Measurements from ENCODE around the gene PRRG1. TPM values are rescaled to one million over a fixed set of nuclear protein-coding genes. Genes with fewer than 3 reads are reported as not detected.
"Not testable (repeated sequence)": the region's sequence is repeated elsewhere in the genome, so short reads cannot be mapped to it uniquely, and the experiment has no call there.

PRRG1 gene
- total and polyA plus RNA-seq, 4 donors: 12.2 to 17.9 (median 16.1) TPM

- no peak for DNase-seq (ENCODE audit: low read depth in 4 of 6, low spot score in 6 of 6)
- Histone ChIP-seq H3K27me3 (ENCODE audit: control insufficient read depth, insufficient read depth, low read length) (no peaks in the 10 kb centered on the region), H3K4me3 (ENCODE audit: low read depth, low read length) (no peak overlapping the region), H3K9me3 (ENCODE audit: control insufficient read depth, insufficient read depth, low read length) (no peaks in the 10 kb centered on the region), H3K27ac (ENCODE audit: low read depth, low read length) (no peak overlapping the region), H3K4me1 (ENCODE audit: control insufficient read depth, insufficient read depth, low read length) (no peaks in the 10 kb centered on the region), H3K36me3 (ENCODE audit: control insufficient read depth, insufficient read depth, low read length) (no peaks in the 10 kb centered on the region)
- WGBS (ENCODE audit: insufficient coverage): no CpG with 5 or more reads among the region's 1 CpG
These were observed 104.7 kb downstream of the PRRG1 start for GRCh38 chrX:37453821-37454220.

- no peaks in the 10 kb centered on the region for H3K4me1 ChIP-seq (ENCODE audit: control insufficient read depth, insufficient read depth, low read length)
- no peak overlapping the region for H3K4me3 ChIP-seq (ENCODE audit: low read depth, low read length)
- H3K27ac ChIP-seq (ENCODE audit: low read depth, low read length): no peak overlapping the region
- H3K9me3 ChIP-seq (ENCODE audit: control insufficient read depth, insufficient read depth, low read length): no peaks in the 10 kb centered on the region
- H3K36me3 ChIP-seq (ENCODE audit: control insufficient read depth, insufficient read depth, low read length): no peaks in the 10 kb centered on the region
- DNase-seq (ENCODE audit: low read depth in 4 of 6, low spot score in 6 of 6): no peak
- H3K27me3 ChIP-seq (ENCODE audit: control insufficient read depth, insufficient read depth, low read length): no peaks in the 10 kb centered on the region
- 43% methylated on average over 1 of the region's 2 CpGs for WGBS (ENCODE audit: insufficient coverage)
These were observed 105.5 kb downstream of the PRRG1 start for GRCh38 chrX:37454537-37455285.

GRCh38 chrX:37455381-37455780 is 106.2 kb downstream of the PRRG1 start:
- H3K4me1 ChIP-seq (ENCODE audit: control insufficient read depth, insufficient read depth, low read length): no peaks in the 10 kb centered on the region
- no peak for DNase-seq (ENCODE audit: low read depth in 4 of 6, low spot score in 6 of 6)
- no peaks in the 10 kb centered on the region for H3K36me3 ChIP-seq (ENCODE audit: control insufficient read depth, insufficient read depth, low read length)
- H3K4me3 ChIP-seq (ENCODE audit: low read depth, low read length): no peak overlapping the region
- WGBS (ENCODE audit: insufficient coverage): no CpG with 5 or more reads among the region's 1 CpG
- no peaks in the 10 kb centered on the region for H3K27me3 ChIP-seq (ENCODE audit: control insufficient read depth, insufficient read depth, low read length)
- H3K9me3 ChIP-seq (ENCODE audit: control insufficient read depth, insufficient read depth, low read length): no peaks in the 10 kb centered on the region
- H3K27ac ChIP-seq (ENCODE audit: low read depth, low read length): no peak overlapping the region

GRCh38 chrX:37460285-37460684 is 111.1 kb downstream of the PRRG1 start:
- not testable (repeated sequence) for H3K4me1 ChIP-seq (ENCODE audit: control insufficient read depth, insufficient read depth, low read length); H3K9me3 ChIP-seq (ENCODE audit: control insufficient read depth, insufficient read depth, low read length); H3K36me3 ChIP-seq (ENCODE audit: control insufficient read depth, insufficient read depth, low read length); H3K4me3 ChIP-seq (ENCODE audit: low read depth, low read length); H3K27me3 ChIP-seq (ENCODE audit: control insufficient read depth, insufficient read depth, low read length); H3K27ac ChIP-seq (ENCODE audit: low read depth, low read length); DNase-seq (ENCODE audit: low read depth in 4 of 6, low spot score in 6 of 6)
- WGBS (ENCODE audit: insufficient coverage): 94% methylated on average over 5 of the region's 5 CpGs

- Histone ChIP-seq H3K4me3 (ENCODE audit: low read depth, low read length) (no peak overlapping the region), H3K9me3 (ENCODE audit: control insufficient read depth, insufficient read depth, low read length) (no peaks in the 10 kb centered on the region), H3K4me1 (ENCODE audit: control insufficient read depth, insufficient read depth, low read length) (no peaks in the 10 kb centered on the region), H3K27me3 (ENCODE audit: control insufficient read depth, insufficient read depth, low read length) (peaks cover 2% of the 10 kb centered on the region), H3K36me3 (ENCODE audit: control insufficient read depth, insufficient read depth, low read length) (no peaks in the 10 kb centered on the region), H3K27ac (ENCODE audit: low read depth, low read length) (no peak overlapping the region)
- no CpG with 5 or more reads among the region's 2 CpGs for WGBS (ENCODE audit: insufficient coverage)
- DNase-seq (ENCODE audit: low read depth in 4 of 6, low spot score in 6 of 6): no peak
These were observed 113.2 kb downstream of the PRRG1 start for GRCh38 chrX:37462346-37462745.

- H3K27me3 ChIP-seq (ENCODE audit: control insufficient read depth, insufficient read depth, low read length): peaks cover 3% of the 10 kb centered on the region
- no peaks in the 10 kb centered on the region for H3K9me3 ChIP-seq (ENCODE audit: control insufficient read depth, insufficient read depth, low read length)
- H3K36me3 ChIP-seq (ENCODE audit: control insufficient read depth, insufficient read depth, low read length): no peaks in the 10 kb centered on the region
- WGBS (ENCODE audit: insufficient coverage): 86% methylated on average over 1 of the region's 3 CpGs
- H3K4me1 ChIP-seq (ENCODE audit: control insufficient read depth, insufficient read depth, low read length): no peaks in the 10 kb centered on the region
- H3K4me3 ChIP-seq (ENCODE audit: low read depth, low read length): no peak overlapping the region
- no peak for DNase-seq (ENCODE audit: low read depth in 4 of 6, low spot score in 6 of 6)
- H3K27ac ChIP-seq (ENCODE audit: low read depth, low read length): no peak overlapping the region
These were observed 119.1 kb downstream of the PRRG1 start for GRCh38 chrX:37468124-37468739.

- H3K36me3 ChIP-seq (ENCODE audit: control insufficient read depth, insufficient read depth, low read length): no peaks in the 10 kb centered on the region
- H3K9me3 ChIP-seq (ENCODE audit: control insufficient read depth, insufficient read depth, low read length): no peaks in the 10 kb centered on the region
- no peak overlapping the region for H3K27ac ChIP-seq (ENCODE audit: low read depth, low read length)
- no peak overlapping the region for H3K4me3 ChIP-seq (ENCODE audit: low read depth, low read length)
- WGBS (ENCODE audit: insufficient coverage): no CpG with 5 or more reads among the region's 3 CpGs
- no peaks in the 10 kb centered on the region for H3K4me1 ChIP-seq (ENCODE audit: control insufficient read depth, insufficient read depth, low read length)
- no peak for DNase-seq (ENCODE audit: low read depth in 4 of 6, low spot score in 6 of 6)
- peaks cover 3% of the 10 kb centered on the region for H3K27me3 ChIP-seq (ENCODE audit: control insufficient read depth, insufficient read depth, low read length)
These were observed 121.5 kb downstream of the PRRG1 start for GRCh38 chrX:37470711-37471110.

GRCh38 chrX:37472836-37473235 is 123.7 kb downstream of the PRRG1 start:
- 79% methylated on average over 3 of the region's 6 CpGs for WGBS (ENCODE audit: insufficient coverage)
- no peak overlapping the region for H3K27ac ChIP-seq (ENCODE audit: low read depth, low read length)

GRCh38 chrX:37474478-37474877 is 125.3 kb downstream of the PRRG1 start:
- Histone ChIP-seq H3K36me3 (ENCODE audit: control insufficient read depth, insufficient read depth, low read length) (no peaks in the 10 kb centered on the region), H3K4me1 (ENCODE audit: control insufficient read depth, insufficient read depth, low read length) (no peaks in the 10 kb centered on the region), H3K4me3 (ENCODE audit: low read depth, low read length) (no peak overlapping the region), H3K9me3 (ENCODE audit: control insufficient read depth, insufficient read depth, low read length) (no peaks in the 10 kb centered on the region), H3K27me3 (ENCODE audit: control insufficient read depth, insufficient read depth, low read length) (peaks cover 2% of the 10 kb centered on the region), H3K27ac (ENCODE audit: low read depth, low read length) (no peak overlapping the region)
- WGBS (ENCODE audit: insufficient coverage): 44% methylated on average over 5 of the region's 5 CpGs
- DNase-seq (ENCODE audit: low read depth in 4 of 6, low spot score in 6 of 6): no peak

More at GRCh38 chrX:37472836-37473235, 123.7 kb downstream of the PRRG1 start:
- H3K36me3 ChIP-seq (ENCODE audit: control insufficient read depth, insufficient read depth, low read length): no peaks in the 10 kb centered on the region
- H3K4me3 ChIP-seq (ENCODE audit: low read depth, low read length): no peak overlapping the region
- DNase-seq (ENCODE audit: low read depth in 4 of 6, low spot score in 6 of 6): no peak
- no peaks in the 10 kb centered on the region for H3K4me1 ChIP-seq (ENCODE audit: control insufficient read depth, insufficient read depth, low read length)
- H3K9me3 ChIP-seq (ENCODE audit: control insufficient read depth, insufficient read depth, low read length): no peaks in the 10 kb centered on the region
- H3K27me3 ChIP-seq (ENCODE audit: control insufficient read depth, insufficient read depth, low read length): peaks cover 5% of the 10 kb centered on the region

- Histone ChIP-seq H3K36me3 (ENCODE audit: control insufficient read depth, insufficient read depth, low read length) (no peaks in the 10 kb centered on the region), H3K4me3 (ENCODE audit: low read depth, low read length) (no peak overlapping the region), H3K4me1 (ENCODE audit: control insufficient read depth, insufficient read depth, low read length) (no peaks in the 10 kb centered on the region), H3K27ac (ENCODE audit: low read depth, low read length) (no peak overlapping the region), H3K9me3 (ENCODE audit: control insufficient read depth, insufficient read depth, low read length) (no peaks in the 10 kb centered on the region), H3K27me3 (ENCODE audit: control insufficient read depth, insufficient read depth, low read length) (peaks cover 2% of the 10 kb centered on the region)
- DNase-seq (ENCODE audit: low read depth in 4 of 6, low spot score in 6 of 6): no peak
- WGBS (ENCODE audit: insufficient coverage): 50% methylated on average over 1 of the region's 3 CpGs
These were observed 127.5 kb downstream of the PRRG1 start for GRCh38 chrX:37476571-37477170.

Measured in spinal cord (tissue), 10 donors.